ENCODE measurements around the gene CADM2. TPM values are rescaled to one million over a fixed set of nuclear protein-coding genes. Genes with fewer than 3 reads are reported as not detected.

The CADM2 gene
- total and polyA plus RNA-seq, 2 experiments from 2014 or later: 2.9 to 7.8 TPM

DNA sequence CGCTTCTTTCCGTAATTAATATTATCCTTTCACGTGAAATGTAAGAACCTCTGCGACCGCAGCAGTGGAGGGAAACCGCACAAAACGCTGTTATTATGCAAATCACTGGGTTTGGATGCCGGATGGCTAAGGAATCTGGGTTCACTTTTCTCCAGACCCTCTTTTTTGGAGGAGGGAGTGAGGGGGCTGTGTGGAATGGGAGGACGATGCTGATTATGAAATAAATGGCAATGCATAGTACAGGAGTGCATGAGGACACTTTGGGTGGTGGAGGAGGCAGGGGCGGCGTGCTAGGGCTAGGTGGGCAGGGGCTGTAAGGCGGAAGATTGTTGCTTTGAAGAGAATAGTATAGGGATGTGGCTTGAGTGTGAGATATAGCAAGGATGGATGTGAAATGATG is 1.8 kb downstream of the CADM2 start:
- no peak for DNase-seq (ENCODE audit: low spot score)
- peak overlapping the region; percentile 99 for H3K4me2 ChIP-seq
- TF ChIP-seq EZH2 (IDR thresholded peaks at IDR 0.05; ENCODE audit: borderline replicate concordance) (peak; percentile 51), EZH2phosphoT487 (IDR thresholded peaks at IDR 0.05; ENCODE audit: low read depth, severe bottlenecking, unreplicated experiment) (peak; percentile 69)
- TF ChIP-seq, protein P1, sequence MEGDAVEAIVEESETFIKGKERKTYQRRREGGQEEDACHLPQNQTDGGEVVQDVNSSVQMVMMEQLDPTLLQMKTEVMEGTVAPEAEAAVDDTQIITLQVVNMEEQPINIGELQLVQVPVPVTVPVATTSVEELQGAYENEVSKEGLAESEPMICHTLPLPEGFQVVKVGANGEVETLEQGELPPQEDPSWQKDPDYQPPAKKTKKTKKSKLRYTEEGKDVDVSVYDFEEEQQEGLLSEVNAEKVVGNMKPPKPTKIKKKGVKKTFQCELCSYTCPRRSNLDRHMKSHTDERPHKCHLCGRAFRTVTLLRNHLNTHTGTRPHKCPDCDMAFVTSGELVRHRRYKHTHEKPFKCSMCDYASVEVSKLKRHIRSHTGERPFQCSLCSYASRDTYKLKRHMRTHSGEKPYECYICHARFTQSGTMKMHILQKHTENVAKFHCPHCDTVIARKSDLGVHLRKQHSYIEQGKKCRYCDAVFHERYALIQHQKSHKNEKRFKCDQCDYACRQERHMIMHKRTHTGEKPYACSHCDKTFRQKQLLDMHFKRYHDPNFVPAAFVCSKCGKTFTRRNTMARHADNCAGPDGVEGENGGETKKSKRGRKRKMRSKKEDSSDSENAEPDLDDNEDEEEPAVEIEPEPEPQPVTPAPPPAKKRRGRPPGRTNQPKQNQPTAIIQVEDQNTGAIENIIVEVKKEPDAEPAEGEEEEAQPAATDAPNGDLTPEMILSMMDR (IDR thresholded peaks at IDR 0.05; ENCODE audit: poor library complexity): no peak
- H3K4me1 ChIP-seq (ENCODE audit: insufficient read depth): peaks cover 14% of the 10 kb centered on the region
- H4K20me1 ChIP-seq (ENCODE audit: insufficient read depth, poor library complexity, severe bottlenecking): no peaks in the 10 kb centered on the region
- no peaks in the 10 kb centered on the region for H3K36me3 ChIP-seq (replicated peaks; ENCODE audit: insufficient read depth, low read depth)
- H3K79me2 ChIP-seq: no peaks in the 10 kb centered on the region
- no peak overlapping the region for H2AFZ ChIP-seq
- H3K9me2 ChIP-seq (replicated peaks; ENCODE audit: insufficient read depth): no peaks in the 10 kb centered on the region
- no peaks in the 10 kb centered on the region for H3K9me3 ChIP-seq (ENCODE audit: low read depth)
- H3K27ac ChIP-seq: no peak overlapping the region
- H3K27me3 ChIP-seq: peaks cover 65% of the 10 kb centered on the region
- peak overlapping the region; percentile 71 for H3K4me3 ChIP-seq
- WGBS (ENCODE audit: low lambda C conversion rate, missing lambda C conversion rate): 3% methylated on average over 12 of the region's 12 CpGs

DNA sequence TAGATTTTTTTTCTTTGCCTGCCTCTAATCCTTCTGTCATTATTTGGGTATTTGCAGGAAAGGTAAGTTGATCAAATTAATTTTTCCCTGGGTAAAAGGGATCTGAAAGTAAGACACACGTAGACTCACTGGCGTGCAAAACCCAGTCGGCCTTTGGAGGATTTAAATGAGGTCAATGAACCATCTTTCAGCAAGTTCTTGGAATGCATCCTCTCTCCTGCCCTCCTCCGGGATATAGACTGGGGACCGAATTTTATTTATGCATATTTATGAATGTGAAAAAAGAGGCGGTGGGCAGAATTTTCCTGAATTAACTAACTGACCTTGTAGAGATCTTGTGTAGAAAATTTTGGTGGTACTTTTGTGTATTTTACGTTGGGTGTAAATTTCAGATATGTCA is 2.2 kb downstream of the CADM2 start:
- peak overlapping the region; percentile 99 for H3K4me2 ChIP-seq
- H3K79me2 ChIP-seq: no peaks in the 10 kb centered on the region
- H3K27me3 ChIP-seq: peaks cover 64% of the 10 kb centered on the region

DNA sequence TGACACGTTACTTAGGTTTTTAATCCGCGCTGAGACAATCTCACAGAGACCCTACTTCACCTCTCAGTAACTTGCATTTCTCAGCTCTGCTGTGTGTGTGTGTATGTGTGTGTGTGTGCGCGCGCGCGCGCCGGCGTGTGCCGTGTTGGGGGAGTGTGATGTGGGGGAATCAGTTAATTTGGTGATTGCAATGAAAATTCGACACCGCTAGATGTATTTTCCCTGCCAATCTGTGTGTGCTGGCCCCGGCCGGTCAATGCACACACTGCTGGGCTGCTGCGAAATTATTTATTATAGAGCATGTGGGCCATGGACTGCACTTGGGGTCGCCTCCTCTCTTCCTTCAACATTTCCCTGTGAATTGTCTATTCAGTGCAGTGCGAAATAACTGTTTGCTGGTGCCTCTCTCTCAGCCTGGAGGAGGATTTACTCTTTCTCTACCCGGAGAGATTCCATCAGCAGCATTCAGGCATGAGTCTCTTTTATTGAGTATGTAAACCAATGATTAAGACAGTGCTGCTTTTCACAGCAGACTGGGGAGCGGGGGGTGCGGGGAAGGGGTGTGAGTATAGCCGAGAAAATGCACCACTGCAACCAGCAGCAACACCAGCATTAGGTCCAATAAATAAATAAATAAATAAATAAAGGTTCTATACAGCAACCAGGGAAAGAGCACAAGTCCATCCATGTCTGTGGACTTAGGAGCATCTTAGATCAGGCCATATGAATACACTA is 2.9 kb downstream of the CADM2 start:
- Histone ChIP-seq H4K20me1 (ENCODE audit: insufficient read depth, poor library complexity, severe bottlenecking) (no peaks in the 10 kb centered on the region), H2AFZ (no peak overlapping the region), H3K9me2 (replicated peaks; ENCODE audit: insufficient read depth) (no peaks in the 10 kb centered on the region), H3K27ac (no peak overlapping the region), H3K79me2 (no peaks in the 10 kb centered on the region), H3K9me3 (ENCODE audit: low read depth) (no peaks in the 10 kb centered on the region), H3K36me3 (replicated peaks; ENCODE audit: insufficient read depth, low read depth) (no peaks in the 10 kb centered on the region), H3K4me2 (peak overlapping the region; percentile 99), H3K4me3 (peak overlapping the region; percentile 5), H3K4me1 (ENCODE audit: insufficient read depth) (peaks cover 14% of the 10 kb centered on the region), H3K27me3 (peaks cover 57% of the 10 kb centered on the region)
- DNase-seq (ENCODE audit: low spot score): no peak
- 12% methylated on average over 23 of the region's 23 CpGs for WGBS (ENCODE audit: low lambda C conversion rate, missing lambda C conversion rate)
- TF ChIP-seq EZH2phosphoT487 (IDR thresholded peaks at IDR 0.05; ENCODE audit: low read depth, severe bottlenecking, unreplicated experiment): no peak
- TF ChIP-seq EZH2 (IDR thresholded peaks at IDR 0.05; ENCODE audit: borderline replicate concordance): peak; percentile 26
- TF ChIP-seq, protein P1 (IDR thresholded peaks at IDR 0.05; ENCODE audit: poor library complexity): no peak

More for the DNA sequence above, 2.2 kb downstream of the CADM2 start:
- Histone ChIP-seq H4K20me1 (ENCODE audit: insufficient read depth, poor library complexity, severe bottlenecking) (no peaks in the 10 kb centered on the region), H3K9me2 (replicated peaks; ENCODE audit: insufficient read depth) (no peaks in the 10 kb centered on the region), H3K4me3 (peak overlapping the region; percentile 5), H2AFZ (no peak overlapping the region), H3K36me3 (replicated peaks; ENCODE audit: insufficient read depth, low read depth) (no peaks in the 10 kb centered on the region), H3K27ac (no peak overlapping the region), H3K9me3 (ENCODE audit: low read depth) (no peaks in the 10 kb centered on the region), H3K4me1 (ENCODE audit: insufficient read depth) (peaks cover 14% of the 10 kb centered on the region)
- TF ChIP-seq EZH2phosphoT487 (IDR thresholded peaks at IDR 0.05; ENCODE audit: low read depth, severe bottlenecking, unreplicated experiment): no peak
- no peak for TF ChIP-seq EZH2 (IDR thresholded peaks at IDR 0.05; ENCODE audit: borderline replicate concordance)
- TF ChIP-seq, protein P1 (IDR thresholded peaks at IDR 0.05; ENCODE audit: poor library complexity): no peak
- WGBS (ENCODE audit: low lambda C conversion rate, missing lambda C conversion rate): 8% methylated on average over 7 of the region's 7 CpGs
- DNase-seq (ENCODE audit: low spot score): no peak

All from hepatocyte (in vitro differentiated cells).